Measurements from ENCODE around the gene CNNM2.
"Not testable (repeated sequence)": the region's sequence is repeated elsewhere in the genome, so short reads cannot be mapped to it uniquely, and the experiment has no call there.

The CNNM2 gene

DNA sequence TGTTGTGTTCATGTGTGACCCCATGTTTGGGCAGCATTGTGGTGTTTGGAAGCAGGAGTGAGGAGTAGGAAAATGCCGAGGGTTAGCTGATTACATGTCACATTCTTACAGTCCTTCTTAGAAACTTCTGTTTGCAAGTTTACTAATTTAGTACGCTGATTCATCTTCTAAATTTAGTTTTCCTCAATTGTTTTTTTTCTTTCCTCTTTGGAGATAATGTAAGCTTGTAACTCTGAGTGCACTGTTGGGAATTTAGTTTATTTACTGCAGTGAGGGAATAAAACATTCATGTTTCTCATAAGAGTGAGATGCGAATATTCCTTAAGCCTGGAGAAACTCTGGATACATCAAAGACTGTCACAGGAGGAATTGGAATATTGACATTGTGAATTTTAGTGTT is 139.9 kb downstream of the CNNM2 start:
- Histone ChIP-seq H3K4me3 (ENCODE audit: low read depth, low read length) (no peak overlapping the region), H3K27me3 (ENCODE audit: control insufficient read depth, insufficient read depth, low read length) (no peaks in the 10 kb centered on the region), H3K9ac (ENCODE audit: low read length) (no peak overlapping the region), H3K36me3 (ENCODE audit: control insufficient read depth, insufficient read depth, low read length) (no peaks in the 10 kb centered on the region), H3K27ac (ENCODE audit: low read depth, low read length) (no peak overlapping the region), H3K4me1 (ENCODE audit: control insufficient read depth, insufficient read depth, low read length) (0 out of 2 replicates have a peak, but pooled peaks cover 3% of the 10 kb centered on the region), H3K9me3 (ENCODE audit: control insufficient read depth, insufficient read depth, low read depth, low read length) (no peaks in the 10 kb centered on the region)

- H3K9me3 ChIP-seq (ENCODE audit: control insufficient read depth, insufficient read depth, low read depth, low read length) = no peaks in the 10 kb centered on the region
- no peak overlapping the region for H3K27ac ChIP-seq (ENCODE audit: low read depth, low read length)
- H3K36me3 ChIP-seq (ENCODE audit: control insufficient read depth, insufficient read depth, low read length) = no peaks in the 10 kb centered on the region
Measured at GRCh38 chr10:103060575-103060974, 142.5 kb downstream of the CNNM2 start.

DNA sequence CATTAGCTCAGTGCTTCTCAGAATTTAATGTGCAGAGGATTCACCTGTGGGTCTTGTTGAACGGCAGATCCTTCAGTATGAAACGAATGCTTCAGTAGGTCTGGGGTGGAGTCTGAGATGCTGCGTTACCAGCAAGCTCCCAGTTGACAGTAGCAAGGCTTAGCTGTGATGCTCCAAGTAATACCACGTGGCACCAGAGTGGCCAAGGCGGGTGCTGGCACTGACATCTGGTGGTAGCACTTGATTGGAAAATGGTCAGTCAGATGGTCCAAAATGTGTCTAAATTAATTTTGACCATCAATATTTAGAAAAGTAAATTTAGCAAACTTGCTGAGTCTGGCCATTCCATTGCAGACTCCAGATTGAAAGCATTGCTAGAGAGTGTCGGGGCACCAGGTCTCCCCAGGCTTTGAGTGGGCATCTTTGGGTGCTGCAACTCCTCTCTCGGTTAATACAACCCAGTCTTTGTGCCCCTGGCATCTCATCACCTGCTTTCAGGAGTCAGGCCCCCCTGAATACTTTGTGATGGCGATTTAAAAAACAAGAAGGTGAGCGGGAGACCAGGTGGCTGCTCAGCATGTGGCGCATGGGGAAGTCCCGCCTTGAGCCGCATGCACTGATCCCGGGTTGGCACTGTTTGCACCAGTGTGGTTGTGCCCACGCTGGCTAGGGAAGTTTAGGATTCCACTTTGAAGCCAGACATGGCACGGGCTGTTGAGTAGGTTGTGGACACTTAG is 144.9 kb downstream of the CNNM2 start:
- H3K27ac ChIP-seq (ENCODE audit: low read depth, low read length) = no peak overlapping the region
- no peak overlapping the region for H3K4me3 ChIP-seq (ENCODE audit: low read depth, low read length)
- H3K9me3 ChIP-seq (ENCODE audit: control insufficient read depth, insufficient read depth, low read depth, low read length) = no peaks in the 10 kb centered on the region
- no peaks in the 10 kb centered on the region for H3K27me3 ChIP-seq (ENCODE audit: control insufficient read depth, insufficient read depth, low read length)
- no peaks in the 10 kb centered on the region for H3K36me3 ChIP-seq (ENCODE audit: control insufficient read depth, insufficient read depth, low read length)
- no peak overlapping the region for H3K9ac ChIP-seq (ENCODE audit: low read length)
- H3K4me1 ChIP-seq (ENCODE audit: control insufficient read depth, insufficient read depth, low read length) = no peaks in the 10 kb centered on the region

More at GRCh38 chr10:103060575-103060974, 142.5 kb downstream of the CNNM2 start:
- H3K27me3 ChIP-seq (ENCODE audit: control insufficient read depth, insufficient read depth, low read length) = no peaks in the 10 kb centered on the region
- H3K4me1 ChIP-seq (ENCODE audit: control insufficient read depth, insufficient read depth, low read length) = no peaks in the 10 kb centered on the region
- no peak overlapping the region for H3K9ac ChIP-seq (ENCODE audit: low read length)
- H3K4me3 ChIP-seq (ENCODE audit: low read depth, low read length) = no peak overlapping the region

- Histone ChIP-seq H3K4me3 (ENCODE audit: low read depth, low read length) (no peak overlapping the region), H3K36me3 (ENCODE audit: control insufficient read depth, insufficient read depth, low read length) (no peaks in the 10 kb centered on the region), H3K27ac (ENCODE audit: low read depth, low read length) (no peak overlapping the region), H3K9ac (ENCODE audit: low read length) (no peak overlapping the region), H3K27me3 (ENCODE audit: control insufficient read depth, insufficient read depth, low read length) (no peaks in the 10 kb centered on the region), H3K9me3 (ENCODE audit: control insufficient read depth, insufficient read depth, low read depth, low read length) (no peaks in the 10 kb centered on the region), H3K4me1 (ENCODE audit: control insufficient read depth, insufficient read depth, low read length) (peaks cover 4% of the 10 kb centered on the region; the same call in 1 of the 2 replicates)
Measured at GRCh38 chr10:103064956-103065355, 146.9 kb downstream of the CNNM2 start.

DNA sequence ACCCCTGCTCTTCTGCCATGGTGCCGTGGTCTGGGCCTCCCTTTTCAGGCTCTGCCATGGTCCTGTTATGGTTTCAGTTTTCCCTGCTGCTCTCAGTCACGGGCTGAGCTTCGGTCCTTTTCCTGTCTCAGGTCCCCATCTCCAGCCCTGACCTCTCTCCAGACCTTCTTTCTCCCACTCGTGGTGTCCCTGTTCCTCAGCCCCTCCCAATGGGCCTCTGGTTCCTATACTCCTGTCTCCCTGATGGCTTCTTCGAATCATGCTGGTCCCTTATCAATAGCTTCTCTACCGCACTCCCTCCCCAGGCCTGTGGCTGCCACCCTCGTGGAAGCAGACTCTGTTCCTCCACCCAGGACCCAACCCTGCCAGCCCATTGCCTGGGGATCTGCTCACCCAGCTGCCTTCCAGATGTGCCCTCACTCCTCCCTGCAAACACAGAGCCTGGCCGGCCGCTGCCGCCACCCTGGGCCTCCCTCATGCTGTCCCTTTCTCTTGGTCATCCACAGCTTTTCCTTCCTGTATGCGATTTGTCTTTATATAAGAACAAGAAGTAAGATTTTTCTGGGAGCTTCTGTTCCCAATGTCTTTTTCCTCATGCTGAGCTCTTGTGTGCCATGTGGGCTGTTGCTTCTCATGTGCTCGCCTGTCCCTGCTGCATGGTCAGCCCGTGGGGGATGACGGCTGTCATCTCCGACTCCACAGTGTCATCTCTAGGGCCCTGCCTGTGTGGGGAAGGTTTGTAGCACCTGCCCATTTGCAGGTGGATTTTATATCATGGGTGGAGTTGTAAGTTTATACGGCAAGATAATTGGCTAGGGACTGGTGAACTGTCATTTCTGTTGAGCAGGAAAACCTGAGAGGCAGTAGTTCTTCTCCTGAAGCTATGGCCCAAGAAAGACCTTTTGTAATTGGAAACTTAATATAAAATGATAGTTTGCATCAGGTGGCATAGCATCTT is 148.3 kb downstream of the CNNM2 start:
- H3K4me1 ChIP-seq (ENCODE audit: control insufficient read depth, insufficient read depth, low read length) = peaks cover 4% of the 10 kb centered on the region; the same call in 1 of the 2 replicates
- no peaks in the 10 kb centered on the region for H3K9me3 ChIP-seq (ENCODE audit: control insufficient read depth, insufficient read depth, low read depth, low read length)
- no peak overlapping the region for H3K9ac ChIP-seq (ENCODE audit: low read length)
- no peaks in the 10 kb centered on the region for H3K36me3 ChIP-seq (ENCODE audit: control insufficient read depth, insufficient read depth, low read length)
- H3K4me3 ChIP-seq (ENCODE audit: low read depth, low read length) = no peak overlapping the region
- no peak overlapping the region for H3K27ac ChIP-seq (ENCODE audit: low read depth, low read length)
- H3K27me3 ChIP-seq (ENCODE audit: control insufficient read depth, insufficient read depth, low read length) = no peaks in the 10 kb centered on the region

DNA sequence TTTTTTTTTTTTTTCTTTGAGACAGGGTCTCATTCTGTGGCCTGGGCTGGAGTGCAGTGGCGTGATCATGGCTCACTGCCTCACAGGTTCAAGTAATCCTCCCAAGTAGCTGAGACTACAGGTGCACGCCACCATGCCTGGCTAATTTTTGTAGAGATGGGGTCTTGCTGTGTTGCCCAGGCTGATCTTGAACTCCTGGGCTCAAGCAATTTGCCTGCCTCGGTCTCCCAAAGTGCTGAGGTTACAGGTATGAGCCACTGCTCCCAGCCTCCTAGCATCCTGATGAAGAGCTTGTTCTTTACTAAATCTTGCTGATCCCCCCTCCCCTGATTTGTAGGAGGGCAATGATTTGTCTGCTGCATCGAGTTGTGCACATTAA is 149.0 kb downstream of the CNNM2 start:
- not testable (repeated sequence) for H3K4me1 ChIP-seq (ENCODE audit: control insufficient read depth, insufficient read depth, low read length); H3K4me3 ChIP-seq (ENCODE audit: low read depth, low read length); H3K27me3 ChIP-seq (ENCODE audit: control insufficient read depth, insufficient read depth, low read length)

DNA sequence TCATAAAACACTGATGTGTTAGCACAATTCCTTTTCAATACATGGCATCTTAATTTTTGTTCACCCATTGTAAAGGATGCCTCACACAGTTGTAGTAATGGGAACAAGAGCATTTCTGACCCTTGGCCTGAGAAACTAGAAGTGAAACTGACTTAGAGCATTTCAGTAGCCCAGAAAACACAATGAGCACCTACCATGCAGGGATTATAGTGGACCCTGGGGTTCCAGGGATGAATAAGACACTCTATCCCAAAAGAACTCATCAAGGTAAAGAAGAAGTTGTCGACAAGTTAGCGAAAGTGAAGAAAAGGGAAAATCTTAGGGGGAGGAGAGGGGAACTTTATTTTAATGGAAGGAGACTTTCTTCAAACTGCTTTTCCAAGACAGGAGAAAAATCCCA is 149.4 kb downstream of the CNNM2 start:
- H3K9me3 ChIP-seq (ENCODE audit: control insufficient read depth, insufficient read depth, low read depth, low read length) = no peaks in the 10 kb centered on the region
- H3K4me1 ChIP-seq (ENCODE audit: control insufficient read depth, insufficient read depth, low read length) = peaks cover 4% of the 10 kb centered on the region; the same call in 1 of the 2 replicates
- H3K36me3 ChIP-seq (ENCODE audit: control insufficient read depth, insufficient read depth, low read length) = no peaks in the 10 kb centered on the region
- H3K27me3 ChIP-seq (ENCODE audit: control insufficient read depth, insufficient read depth, low read length) = no peaks in the 10 kb centered on the region
- no peak overlapping the region for H3K27ac ChIP-seq (ENCODE audit: low read depth, low read length)
- H3K9ac ChIP-seq (ENCODE audit: low read length) = no peak overlapping the region
- H3K4me3 ChIP-seq (ENCODE audit: low read depth, low read length) = no peak overlapping the region

More for the DNA sequence above, 149.0 kb downstream of the CNNM2 start:
- not testable (repeated sequence) for H3K27ac ChIP-seq (ENCODE audit: low read depth, low read length); H3K9me3 ChIP-seq (ENCODE audit: control insufficient read depth, insufficient read depth, low read depth, low read length); H3K36me3 ChIP-seq (ENCODE audit: control insufficient read depth, insufficient read depth, low read length); H3K9ac ChIP-seq (ENCODE audit: low read length)

DNA sequence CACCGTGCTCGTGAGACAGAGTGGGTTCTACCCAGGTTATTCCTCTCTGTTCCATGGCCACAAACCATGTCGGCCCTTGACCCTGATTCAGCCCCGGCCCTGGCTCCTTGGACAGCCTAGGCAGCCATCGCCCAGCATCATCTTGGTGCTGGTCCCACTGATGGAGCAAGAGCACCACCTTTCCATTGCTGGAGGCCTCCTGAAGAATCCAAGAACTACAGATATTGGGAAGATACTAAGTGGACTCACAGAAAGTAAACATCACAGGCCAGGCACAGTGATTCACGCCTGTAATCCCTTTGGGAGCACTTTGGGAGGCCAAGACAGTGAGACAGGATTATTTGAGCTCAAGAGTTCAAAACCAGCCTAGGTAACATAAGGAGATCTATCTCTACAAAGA is 149.9 kb downstream of the CNNM2 start:
- Histone ChIP-seq H3K27ac (ENCODE audit: low read depth, low read length) (no peak overlapping the region), H3K9ac (ENCODE audit: low read length) (no peak overlapping the region), H3K27me3 (ENCODE audit: control insufficient read depth, insufficient read depth, low read length) (no peaks in the 10 kb centered on the region), H3K4me1 (ENCODE audit: control insufficient read depth, insufficient read depth, low read length) (peaks cover 4% of the 10 kb centered on the region; the same call in 1 of the 2 replicates), H3K9me3 (ENCODE audit: control insufficient read depth, insufficient read depth, low read depth, low read length) (no peaks in the 10 kb centered on the region), H3K36me3 (ENCODE audit: control insufficient read depth, insufficient read depth, low read length) (no peaks in the 10 kb centered on the region), H3K4me3 (ENCODE audit: low read depth, low read length) (no peak overlapping the region)

GRCh38 chr10:103069453-103070331 is 151.6 kb downstream of the CNNM2 start:
- no peaks in the 10 kb centered on the region for H3K27me3 ChIP-seq (ENCODE audit: control insufficient read depth, insufficient read depth, low read length)
- no peak overlapping the region for H3K4me3 ChIP-seq (ENCODE audit: low read depth, low read length)
- H3K36me3 ChIP-seq (ENCODE audit: control insufficient read depth, insufficient read depth, low read length) = no peaks in the 10 kb centered on the region
- no peak overlapping the region for H3K27ac ChIP-seq (ENCODE audit: low read depth, low read length)
- peaks cover 4% of the 10 kb centered on the region; the same call in 1 of the 2 replicates for H3K4me1 ChIP-seq (ENCODE audit: control insufficient read depth, insufficient read depth, low read length)
- H3K9me3 ChIP-seq (ENCODE audit: control insufficient read depth, insufficient read depth, low read depth, low read length) = no peaks in the 10 kb centered on the region
- H3K9ac ChIP-seq (ENCODE audit: low read length) = no peak overlapping the region

GRCh38 chr10:103072276-103072675 is 154.2 kb downstream of the CNNM2 start:
- H3K4me1 ChIP-seq (ENCODE audit: control insufficient read depth, insufficient read depth, low read length) = peaks cover 4% of the 10 kb centered on the region; the same call in 1 of the 2 replicates
- H3K9me3 ChIP-seq (ENCODE audit: control insufficient read depth, insufficient read depth, low read depth, low read length) = no peaks in the 10 kb centered on the region
- H3K27me3 ChIP-seq (ENCODE audit: control insufficient read depth, insufficient read depth, low read length) = no peaks in the 10 kb centered on the region
- no peak overlapping the region for H3K4me3 ChIP-seq (ENCODE audit: low read depth, low read length)
- H3K9ac ChIP-seq (ENCODE audit: low read length) = no peak overlapping the region
- peaks cover 14% of the 10 kb centered on the region; the same call in 1 of the 2 replicates for H3K36me3 ChIP-seq (ENCODE audit: control insufficient read depth, insufficient read depth, low read length)
- no peak overlapping the region for H3K27ac ChIP-seq (ENCODE audit: low read depth, low read length)
